Lower leg skin (tissue), 3 donors: ENCODE results near the gene NR1H3.

Experiments used
- CTCF ChIP-seq, 3 donors: fragments of 450-650 bp; IDR thresholded peaks; one replicate each; pipeline ENCODE4 v1.5.1; 2016; ENCODE audit warnings: antibody characterized with exemption in 3 of 3, mild to moderate bottlenecking in 3 of 3, moderate library complexity in 2 of 3
- POLR2A ChIP-seq, 2 donors: fragments of 450-650 bp; IDR thresholded peaks; one replicate each; pipeline ENCODE4 v1.6.1; 2016 to 2017; ENCODE audit warnings: antibody characterized with exemption in 2 of 2, mild to moderate bottlenecking in 1 of 2, moderate library complexity in 1 of 2

GRCh38 chr11:47225552-47226400 is 32.0 kb upstream of the NR1H3 start:
- TF ChIP-seq POLR2A (IDR thresholded peaks at IDR 0.05) (no peak), CTCF (IDR thresholded peaks at IDR 0.05) (no peak)
